ENCODE results near the gene TMEM141.
"Not testable (repeated sequence)": the region's sequence is repeated elsewhere in the genome, so short reads cannot be mapped to it uniquely, and the experiment has no call there.

TMEM141 gene

GRCh38 chr9:136794281-136794999, 3.3 kb downstream of the TMEM141 start:
- H3K36me3 ChIP-seq (ENCODE audit: control insufficient read depth, insufficient read depth, low read length), result no peaks in the 10 kb centered on the region
- no peak overlapping the region for H3K27ac ChIP-seq (ENCODE audit: insufficient read depth, low read depth, low read length, poor library complexity, severe bottlenecking)
- 94% methylated on average over 14 of the region's 14 CpGs for WGBS, 2 experiments
- H3K27me3 ChIP-seq (ENCODE audit: control insufficient read depth, insufficient read depth, low read length, poor library complexity, severe bottlenecking), result peaks cover 12% of the 10 kb centered on the region
- H3K9me3 ChIP-seq (ENCODE audit: control insufficient read depth, low read length), result no peaks in the 10 kb centered on the region
- H3K4me3 ChIP-seq (ENCODE audit: insufficient read depth, low read depth, low read length), result no peak overlapping the region
- H3K4me1 ChIP-seq (ENCODE audit: control insufficient read depth, insufficient read depth, low read length), result peaks cover 32% of the 10 kb centered on the region

- H3K27ac ChIP-seq (ENCODE audit: insufficient read depth, low read depth, low read length, poor library complexity, severe bottlenecking), result no peak overlapping the region
These were observed 3.8 kb downstream of the TMEM141 start for GRCh38 chr9:136795000-136795348.

DNA sequence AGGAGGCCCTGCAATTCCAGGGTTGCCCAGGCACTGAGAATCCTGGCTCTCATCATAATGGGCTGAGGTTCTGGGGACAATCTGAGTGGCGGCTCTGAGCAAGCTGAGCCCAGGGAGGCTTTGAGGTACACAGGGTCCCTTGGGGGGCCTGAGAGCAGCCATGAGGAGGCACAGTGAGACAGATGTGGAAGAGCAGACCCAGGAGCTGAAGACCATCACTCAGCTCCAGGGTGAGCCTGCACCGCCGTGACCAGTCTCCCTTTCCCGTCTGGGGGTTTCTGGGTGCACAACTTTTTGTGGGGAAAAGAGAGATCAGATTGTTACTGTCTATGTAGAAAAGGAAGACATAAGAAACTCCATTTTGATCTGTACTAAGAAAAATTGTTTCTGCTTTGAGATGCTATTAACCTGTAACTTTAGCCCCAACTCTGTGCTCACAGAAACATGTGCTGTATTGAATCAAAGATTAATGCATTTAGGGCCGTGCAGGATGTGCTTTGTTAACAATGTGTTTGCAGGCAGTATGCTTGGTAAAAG, 5.2 kb downstream of the TMEM141 start, which contains the start of gene CCDC183:
Gene CCDC183 (plus strand): TSS at position 101 of the 537 bp plus-strand sequence. CDS start 60 bp downstream, at position 161.
- WGBS, 2 experiments, result 81% methylated on average over 5 of the region's 5 CpGs

More at GRCh38 chr9:136795000-136795348, 3.8 kb downstream of the TMEM141 start:
- Histone ChIP-seq H3K9me3 (ENCODE audit: control insufficient read depth, low read length) (no peaks in the 10 kb centered on the region), H3K36me3 (ENCODE audit: control insufficient read depth, insufficient read depth, low read length) (no peaks in the 10 kb centered on the region), H3K4me1 (ENCODE audit: control insufficient read depth, insufficient read depth, low read length) (peaks cover 34% of the 10 kb centered on the region), H3K4me3 (ENCODE audit: insufficient read depth, low read depth, low read length) (no peak overlapping the region), H3K27me3 (ENCODE audit: control insufficient read depth, insufficient read depth, low read length, poor library complexity, severe bottlenecking) (peaks cover 17% of the 10 kb centered on the region)
- WGBS, 2 experiments, result 88 to 89% methylated on average over 6 of the region's 6 CpGs

GRCh38 chr9:136796775-136797347, 5.7 kb downstream of the TMEM141 start:
- 39 to 41% methylated on average over 8 to 10 of the region's 10 CpGs for WGBS, 2 experiments
- Histone ChIP-seq H3K27ac (ENCODE audit: insufficient read depth, low read depth, low read length, poor library complexity, severe bottlenecking) (peak overlapping the region; percentile 33), H3K4me1 (ENCODE audit: control insufficient read depth, insufficient read depth, low read length) (peaks cover 32% of the 10 kb centered on the region), H3K27me3 (ENCODE audit: control insufficient read depth, insufficient read depth, low read length, poor library complexity, severe bottlenecking) (peaks cover 17% of the 10 kb centered on the region)
- not testable (repeated sequence) for H3K4me3 ChIP-seq (ENCODE audit: insufficient read depth, low read depth, low read length); H3K36me3 ChIP-seq (ENCODE audit: control insufficient read depth, insufficient read depth, low read length); H3K9me3 ChIP-seq (ENCODE audit: control insufficient read depth, low read length)

More for the DNA sequence above, 5.2 kb downstream of the TMEM141 start, which contains the start of gene CCDC183:
- H3K36me3 ChIP-seq (ENCODE audit: control insufficient read depth, insufficient read depth, low read length), result no peaks in the 10 kb centered on the region
- peak within 1 kb of the TSS; percentile 33 for H3K27ac ChIP-seq (ENCODE audit: insufficient read depth, low read depth, low read length, poor library complexity, severe bottlenecking)
- peaks cover 17% of the 10 kb centered on the region for H3K27me3 ChIP-seq (ENCODE audit: control insufficient read depth, insufficient read depth, low read length, poor library complexity, severe bottlenecking)
- H3K4me1 ChIP-seq (ENCODE audit: control insufficient read depth, insufficient read depth, low read length), result peaks cover 30% of the 10 kb centered on the region
- no peak within 1 kb of the TSS for H3K4me3 ChIP-seq (ENCODE audit: insufficient read depth, low read depth, low read length)
- no peaks in the 10 kb centered on the region for H3K9me3 ChIP-seq (ENCODE audit: control insufficient read depth, low read length)

- peaks cover 28% of the 10 kb centered on the region for H3K4me1 ChIP-seq (ENCODE audit: control insufficient read depth, insufficient read depth, low read length)
- H3K27ac ChIP-seq (ENCODE audit: insufficient read depth, low read depth, low read length, poor library complexity, severe bottlenecking), result no peak overlapping the region
- H3K36me3 ChIP-seq (ENCODE audit: control insufficient read depth, insufficient read depth, low read length), result no peaks in the 10 kb centered on the region
- no peaks in the 10 kb centered on the region for H3K9me3 ChIP-seq (ENCODE audit: control insufficient read depth, low read length)
- WGBS, 2 experiments, result 90 to 93% methylated on average over 6 of the region's 6 CpGs
- peaks cover 20% of the 10 kb centered on the region for H3K27me3 ChIP-seq (ENCODE audit: control insufficient read depth, insufficient read depth, low read length, poor library complexity, severe bottlenecking)
- no peak overlapping the region for H3K4me3 ChIP-seq (ENCODE audit: insufficient read depth, low read depth, low read length)
These were observed 7.5 kb downstream of the TMEM141 start for GRCh38 chr9:136798708-136799078.

DNA sequence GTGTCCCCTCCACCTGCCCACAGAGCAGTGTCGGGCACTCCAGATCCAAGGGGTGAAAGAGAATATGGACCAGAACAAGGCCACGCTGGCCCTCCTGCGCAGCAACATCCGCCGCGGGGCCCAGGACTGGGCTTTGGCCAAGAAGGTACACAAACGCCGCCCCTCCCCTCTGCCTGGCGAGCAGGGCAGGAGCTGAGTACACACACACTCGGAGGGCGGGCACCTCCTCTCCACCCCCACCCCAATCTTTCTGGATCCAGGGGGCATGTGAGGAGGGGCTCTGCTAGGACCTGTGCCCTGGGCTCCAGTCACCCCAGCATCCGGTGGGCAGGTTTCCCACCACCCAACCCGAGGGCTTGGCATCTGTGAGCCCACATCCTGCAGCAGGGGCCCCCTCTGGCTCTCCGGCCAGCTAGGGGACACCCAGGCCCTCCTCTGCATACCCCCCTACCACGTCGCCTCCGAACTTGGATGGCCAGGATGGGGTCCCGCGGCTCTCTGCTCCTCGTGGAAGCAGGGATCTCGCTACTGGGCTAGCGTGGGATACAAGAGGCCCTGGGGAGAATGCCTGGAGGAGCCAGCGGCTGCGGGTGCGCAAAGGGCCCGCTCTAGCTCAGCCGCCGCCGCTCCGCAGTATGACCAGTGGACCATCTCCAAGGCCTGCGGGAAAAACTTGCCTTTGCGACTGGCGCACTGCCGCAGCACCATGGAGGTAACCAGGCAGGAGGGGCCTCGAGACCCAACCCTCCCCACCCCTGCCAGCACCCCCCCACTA, 8.1 kb downstream of the TMEM141 start:
- Histone ChIP-seq H3K4me1 (ENCODE audit: control insufficient read depth, insufficient read depth, low read length) (peaks cover 28% of the 10 kb centered on the region), H3K9me3 (ENCODE audit: control insufficient read depth, low read length) (no peaks in the 10 kb centered on the region), H3K36me3 (ENCODE audit: control insufficient read depth, insufficient read depth, low read length) (no peaks in the 10 kb centered on the region), H3K27ac (ENCODE audit: insufficient read depth, low read depth, low read length, poor library complexity, severe bottlenecking) (no peak overlapping the region), H3K4me3 (ENCODE audit: insufficient read depth, low read depth, low read length) (peak overlapping the region; percentile 36), H3K27me3 (ENCODE audit: control insufficient read depth, insufficient read depth, low read length, poor library complexity, severe bottlenecking) (peaks cover 20% of the 10 kb centered on the region)
- WGBS, 2 experiments, result 61 to 62% methylated on average over 35 of the region's 35 CpGs

DNA sequence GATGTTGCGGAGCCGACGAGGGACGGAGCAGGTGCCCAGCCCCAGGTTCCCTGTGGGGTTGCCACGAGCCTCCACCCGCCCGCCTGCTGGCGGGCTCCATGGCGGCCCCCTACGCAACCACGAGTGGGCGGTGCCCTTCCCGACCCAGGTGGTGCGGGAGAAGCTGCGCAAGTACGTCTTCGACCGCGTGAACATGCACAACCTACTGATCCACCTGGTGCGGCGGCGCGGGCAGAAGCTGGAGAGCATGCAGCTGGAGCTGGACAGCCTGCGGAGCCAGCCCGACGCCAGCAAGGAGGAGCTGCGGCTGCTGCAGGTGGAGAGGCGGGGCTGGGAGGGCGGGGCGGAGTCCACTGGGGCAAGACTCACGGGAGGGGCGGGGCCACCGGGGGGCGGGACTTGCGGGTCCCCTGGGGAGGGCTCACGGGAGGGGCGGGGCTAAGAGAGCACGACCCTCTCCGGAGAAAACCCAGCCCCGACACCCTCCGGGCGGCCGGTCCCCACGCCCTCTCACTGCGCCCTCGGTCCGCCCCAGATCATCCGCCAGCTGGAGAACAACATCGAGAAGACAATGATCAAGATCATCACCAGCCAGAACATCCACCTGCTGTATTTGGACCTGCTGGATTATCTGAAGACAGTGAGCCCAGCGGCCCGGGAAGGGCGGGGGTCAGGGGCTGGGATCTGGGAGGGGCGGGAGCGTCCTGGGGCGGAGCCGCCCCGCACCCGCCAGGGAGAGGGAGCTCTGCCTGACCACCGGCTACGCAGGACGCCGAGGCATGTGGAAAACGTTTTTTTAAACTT, 8.9 kb downstream of the TMEM141 start:
- H3K27me3 ChIP-seq (ENCODE audit: control insufficient read depth, insufficient read depth, low read length, poor library complexity, severe bottlenecking), result peaks cover 20% of the 10 kb centered on the region
- no peaks in the 10 kb centered on the region for H3K9me3 ChIP-seq (ENCODE audit: control insufficient read depth, low read length)
- H3K4me1 ChIP-seq (ENCODE audit: control insufficient read depth, insufficient read depth, low read length), result peaks cover 28% of the 10 kb centered on the region
- WGBS, 2 experiments, result 1% methylated on average over 63 of the region's 63 CpGs
- H3K36me3 ChIP-seq (ENCODE audit: control insufficient read depth, insufficient read depth, low read length), result no peaks in the 10 kb centered on the region
- H3K4me3 ChIP-seq (ENCODE audit: insufficient read depth, low read depth, low read length), result peak overlapping the region; percentile 36
- H3K27ac ChIP-seq (ENCODE audit: insufficient read depth, low read depth, low read length, poor library complexity, severe bottlenecking), result no peak overlapping the region

GRCh38 chr9:136802321-136802720, 11.2 kb downstream of the TMEM141 start:
- Histone ChIP-seq H3K9me3 (ENCODE audit: control insufficient read depth, low read length) (no peaks in the 10 kb centered on the region), H3K4me3 (ENCODE audit: insufficient read depth, low read depth, low read length) (no peak overlapping the region), H3K4me1 (ENCODE audit: control insufficient read depth, insufficient read depth, low read length) (peaks cover 18% of the 10 kb centered on the region), H3K27me3 (ENCODE audit: control insufficient read depth, insufficient read depth, low read length, poor library complexity, severe bottlenecking) (peaks cover 20% of the 10 kb centered on the region), H3K36me3 (ENCODE audit: control insufficient read depth, insufficient read depth, low read length) (no peaks in the 10 kb centered on the region), H3K27ac (ENCODE audit: insufficient read depth, low read depth, low read length, poor library complexity, severe bottlenecking) (no peak overlapping the region)
- WGBS, 2 experiments, result 90 to 91% methylated on average over 6 of the region's 6 CpGs

- peaks cover 17% of the 10 kb centered on the region for H3K4me1 ChIP-seq (ENCODE audit: control insufficient read depth, insufficient read depth, low read length)
- H3K27ac ChIP-seq (ENCODE audit: insufficient read depth, low read depth, low read length, poor library complexity, severe bottlenecking); H3K9me3 ChIP-seq (ENCODE audit: control insufficient read depth, low read length); H3K4me3 ChIP-seq (ENCODE audit: insufficient read depth, low read depth, low read length); H3K36me3 ChIP-seq (ENCODE audit: control insufficient read depth, insufficient read depth, low read length): not testable (repeated sequence)
- peaks cover 20% of the 10 kb centered on the region for H3K27me3 ChIP-seq (ENCODE audit: control insufficient read depth, insufficient read depth, low read length, poor library complexity, severe bottlenecking)
- 90 to 92% methylated on average over 7 to 8 of the region's 9 CpGs for WGBS, 2 experiments
These were observed 11.9 kb downstream of the TMEM141 start for GRCh38 chr9:136803009-136803550.
